GM21528 (cell line): ENCODE data around the gene ZNF174.

ENCODE experiments used
- ATAC-seq: cut with Tn5 transposase; IDR thresholded peaks from one replicate; pipeline ENCODE4 v1.9.1; 2021; ENCODE audit warnings: mild to moderate bottlenecking, moderate library complexity; ENCODE audit not compliant: unreplicated experiment, low FRiP score

ZNF174 gene

DNA sequence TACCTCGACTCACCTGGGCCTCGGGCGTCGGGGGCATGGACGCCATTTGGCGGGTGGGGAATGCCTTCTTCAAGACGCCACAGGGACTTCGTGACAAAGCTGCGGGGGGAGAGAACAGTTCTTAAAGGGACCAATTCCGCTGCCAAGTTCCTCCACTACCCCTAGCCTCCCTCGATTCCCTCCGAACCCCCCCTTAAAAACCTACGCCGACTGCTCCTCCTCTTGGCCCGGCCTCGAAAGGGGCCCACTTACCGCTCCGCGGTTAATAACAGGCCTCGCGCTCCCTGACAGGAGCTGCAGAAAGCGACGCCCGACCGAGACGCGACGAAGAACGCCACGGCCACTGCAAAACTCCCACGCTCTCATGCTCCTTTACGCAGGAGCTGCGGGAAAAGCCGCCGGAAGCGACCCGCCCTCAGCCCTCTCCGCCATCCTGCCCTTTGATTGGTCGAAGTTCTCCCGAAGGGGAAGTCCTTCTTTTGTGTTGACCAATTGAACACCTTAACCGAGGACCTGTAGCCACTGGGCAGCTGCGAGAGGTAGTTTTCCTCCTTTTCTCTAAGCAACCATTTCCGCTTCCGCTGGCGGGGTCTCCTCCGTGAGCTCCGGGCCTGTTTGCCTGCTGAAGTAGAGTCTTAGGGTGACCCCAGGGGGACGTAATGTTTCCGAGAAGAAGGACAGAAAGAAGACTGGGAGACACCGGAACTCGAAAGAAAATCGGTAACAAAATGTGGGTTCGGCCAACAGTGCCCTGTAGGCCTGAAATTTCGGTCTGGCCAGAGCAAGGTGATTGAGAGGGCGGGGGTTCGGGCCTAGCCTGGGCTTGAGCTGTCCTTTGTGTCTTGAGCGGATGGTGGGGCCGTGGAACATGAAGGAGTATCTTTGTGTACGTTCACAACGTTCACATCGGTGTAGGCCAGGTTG is 42.4 kb downstream of the ZNF174 start, which contains the start of the genes NAA60 and ZNF597:
TSS of gene NAA60 (plus strand) at position 573 of the 924 bp plus-strand sequence. CDS start 32,548 bp downstream, outside the sequence.
TSS of gene ZNF597 (minus strand) at position 397 of the 924 bp plus-strand sequence. CDS start at position 46, 351 bp downstream.
- no peak for ATAC-seq

DNA sequence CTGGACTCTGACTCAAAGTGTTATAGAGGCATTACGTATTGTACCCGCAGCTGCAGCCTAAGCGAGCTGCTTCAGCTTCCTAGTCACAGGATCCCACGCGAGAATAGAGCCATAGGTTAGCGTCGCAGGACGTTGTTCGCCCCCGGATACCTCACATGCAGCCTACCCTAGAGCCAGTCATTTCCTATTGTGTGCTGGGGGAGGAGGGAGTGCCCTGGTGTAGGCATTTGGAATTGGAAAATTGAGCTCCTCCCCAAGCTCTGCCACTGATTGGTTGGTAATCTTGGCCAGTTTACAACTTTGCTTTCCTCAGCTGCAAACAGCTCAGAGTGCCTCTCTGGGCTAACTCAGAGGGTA is 43.0 kb downstream of the ZNF174 start:
- ATAC-seq, result no peak

DNA sequence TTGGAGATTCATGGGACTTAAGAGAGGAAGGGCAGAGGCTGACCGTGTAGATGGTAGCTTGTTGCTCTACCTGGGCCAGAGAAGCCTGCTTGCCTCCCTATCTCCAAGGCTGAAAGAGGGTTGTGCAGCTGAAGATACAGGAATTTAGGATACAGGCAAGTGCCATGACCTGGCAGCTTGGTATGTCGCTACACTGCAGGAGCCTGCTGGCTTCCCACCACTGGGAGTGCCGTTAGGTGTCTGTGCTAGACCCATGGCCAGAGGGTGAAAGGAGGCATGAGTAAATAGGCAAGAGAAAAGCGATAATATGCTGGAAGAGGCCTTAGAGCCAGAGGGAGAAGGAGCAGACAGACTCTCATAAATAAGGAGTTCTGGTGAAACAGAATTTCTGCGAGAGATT is 53.1 kb downstream of the ZNF174 start:
- no peak for ATAC-seq

DNA sequence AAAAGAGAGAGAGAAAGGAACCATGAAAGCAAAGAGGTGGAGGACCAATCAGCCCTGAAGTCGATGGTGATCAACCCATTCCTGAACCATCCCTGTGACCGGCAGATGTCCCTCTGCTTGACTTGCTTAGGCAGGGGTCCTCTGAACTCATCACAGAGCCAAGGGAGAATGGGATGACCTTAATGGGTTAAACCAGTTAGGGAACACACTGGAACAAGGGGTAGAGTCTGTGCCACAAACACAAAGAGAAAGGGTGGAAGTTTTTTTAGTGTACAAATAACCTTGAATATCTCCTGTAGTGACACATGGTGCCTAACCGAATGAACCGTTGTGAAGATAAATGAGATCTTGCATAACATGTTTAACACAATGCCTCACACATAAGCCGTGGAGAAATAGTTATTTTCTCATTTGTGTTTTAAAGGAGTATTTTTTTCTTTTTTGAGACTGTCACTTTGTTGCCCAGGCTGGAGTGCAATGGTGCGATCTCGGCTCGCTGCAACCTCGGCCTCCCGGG is 53.7 kb downstream of the ZNF174 start:
- ATAC-seq, result no peak

DNA sequence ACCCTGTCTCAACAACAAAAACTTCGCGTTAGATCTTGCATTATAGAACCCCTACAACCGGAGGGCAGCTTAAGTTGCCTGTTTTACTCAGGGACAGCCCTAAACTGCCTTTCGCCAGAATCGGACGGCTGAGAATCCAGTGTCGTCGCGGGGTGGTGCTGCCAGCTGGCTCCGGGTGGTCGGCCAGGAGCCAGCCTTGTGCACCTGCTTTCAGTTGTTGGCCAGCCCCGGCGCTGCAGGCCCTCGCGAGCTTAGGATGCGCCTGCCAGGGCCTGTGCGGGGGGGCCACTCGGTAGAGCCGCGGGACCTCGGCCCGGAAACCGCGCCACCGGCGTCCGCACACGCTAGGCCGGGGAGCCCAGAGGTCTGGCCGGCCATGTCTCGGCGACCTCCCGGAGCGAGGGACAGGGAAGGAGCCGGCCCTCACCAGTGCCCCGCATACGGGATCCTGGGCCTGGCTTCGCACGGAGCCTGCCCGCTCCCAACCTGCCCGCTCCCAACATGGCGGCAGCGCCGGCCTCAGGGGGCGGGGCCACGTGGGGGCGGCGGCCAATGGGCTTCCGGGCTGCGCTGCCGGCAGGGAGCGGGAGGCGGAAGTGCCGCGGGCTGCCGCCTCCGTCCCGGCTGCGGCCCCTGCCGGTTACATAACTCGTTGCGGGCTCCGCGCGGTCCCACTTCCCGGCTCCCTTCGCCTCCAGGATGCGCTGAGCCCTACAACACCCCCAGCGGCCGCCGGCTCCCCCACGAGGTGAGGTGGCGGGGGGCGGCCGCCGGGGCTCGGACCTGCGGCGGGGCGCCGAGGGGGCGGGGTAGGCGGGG is 56.6 kb downstream of the ZNF174 start:
- peak; percentile 79 for ATAC-seq

DNA sequence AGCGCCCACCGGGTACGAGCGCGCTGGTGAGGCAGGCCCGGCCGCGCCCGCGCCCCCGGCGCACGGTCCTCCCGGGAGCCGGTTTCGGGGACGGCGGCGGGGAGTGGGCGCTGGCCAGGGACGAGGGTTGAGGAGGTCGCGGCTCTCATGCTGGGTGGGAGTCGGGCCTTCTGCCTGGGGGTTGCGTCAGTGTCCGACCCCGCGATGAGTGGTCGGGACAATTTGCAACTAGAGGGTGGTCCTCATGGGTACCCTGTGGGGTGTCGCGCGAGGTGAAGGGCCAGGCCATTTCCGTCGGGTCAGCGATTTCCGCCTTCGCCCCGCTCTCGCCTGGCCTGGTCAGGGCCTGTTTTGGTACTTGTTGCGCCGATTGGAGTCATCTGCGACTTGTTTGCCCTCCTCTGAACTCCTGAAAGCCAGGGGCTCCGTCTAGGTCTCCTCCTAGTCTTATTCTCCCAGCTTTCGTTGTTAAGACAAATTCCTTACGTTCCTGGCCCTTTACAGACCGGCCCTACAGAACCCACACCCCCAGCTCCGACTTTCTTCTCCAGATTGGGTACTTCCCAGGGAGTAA is 57.4 kb downstream of the ZNF174 start:
- ATAC-seq, result peak; percentile 20

DNA sequence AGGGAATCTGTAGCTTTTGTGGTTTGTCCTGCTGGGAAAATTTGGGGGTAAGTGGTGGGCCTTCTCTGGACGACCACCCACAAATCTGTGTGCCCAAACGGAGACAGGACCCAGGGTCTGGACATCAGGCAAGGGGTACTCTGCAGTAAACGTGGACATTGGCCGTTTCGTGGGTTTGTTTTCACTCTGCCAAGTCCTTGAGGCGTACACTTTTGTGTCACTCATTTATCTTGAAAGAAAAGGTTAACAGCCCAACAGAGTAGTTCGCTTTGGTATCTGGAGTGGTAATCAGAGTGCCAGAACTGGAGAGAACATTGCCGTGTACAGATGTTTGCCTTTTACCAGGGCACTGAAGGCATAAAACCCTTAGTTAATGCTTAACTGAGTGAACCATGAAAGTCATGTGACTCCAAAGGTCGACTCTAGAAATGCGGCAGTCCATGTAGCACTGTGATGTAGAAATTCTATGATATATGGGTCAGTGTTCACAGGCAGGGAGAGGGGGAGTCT is 57.9 kb downstream of the ZNF174 start:
- no peak for ATAC-seq
